HG03196 (cell line): ENCODE results near the gene PLPP7.
"Not testable (repeated sequence)": the region's sequence is repeated elsewhere in the genome, so short reads cannot be mapped to it uniquely, and the experiment has no call there.

Experiments
- ATAC-seq: cut with Tn5 transposase; IDR thresholded peaks from one replicate; pipeline ENCODE4 v1.9.1; 2021; ENCODE audit not compliant: unreplicated experiment

The PLPP7 gene

DNA sequence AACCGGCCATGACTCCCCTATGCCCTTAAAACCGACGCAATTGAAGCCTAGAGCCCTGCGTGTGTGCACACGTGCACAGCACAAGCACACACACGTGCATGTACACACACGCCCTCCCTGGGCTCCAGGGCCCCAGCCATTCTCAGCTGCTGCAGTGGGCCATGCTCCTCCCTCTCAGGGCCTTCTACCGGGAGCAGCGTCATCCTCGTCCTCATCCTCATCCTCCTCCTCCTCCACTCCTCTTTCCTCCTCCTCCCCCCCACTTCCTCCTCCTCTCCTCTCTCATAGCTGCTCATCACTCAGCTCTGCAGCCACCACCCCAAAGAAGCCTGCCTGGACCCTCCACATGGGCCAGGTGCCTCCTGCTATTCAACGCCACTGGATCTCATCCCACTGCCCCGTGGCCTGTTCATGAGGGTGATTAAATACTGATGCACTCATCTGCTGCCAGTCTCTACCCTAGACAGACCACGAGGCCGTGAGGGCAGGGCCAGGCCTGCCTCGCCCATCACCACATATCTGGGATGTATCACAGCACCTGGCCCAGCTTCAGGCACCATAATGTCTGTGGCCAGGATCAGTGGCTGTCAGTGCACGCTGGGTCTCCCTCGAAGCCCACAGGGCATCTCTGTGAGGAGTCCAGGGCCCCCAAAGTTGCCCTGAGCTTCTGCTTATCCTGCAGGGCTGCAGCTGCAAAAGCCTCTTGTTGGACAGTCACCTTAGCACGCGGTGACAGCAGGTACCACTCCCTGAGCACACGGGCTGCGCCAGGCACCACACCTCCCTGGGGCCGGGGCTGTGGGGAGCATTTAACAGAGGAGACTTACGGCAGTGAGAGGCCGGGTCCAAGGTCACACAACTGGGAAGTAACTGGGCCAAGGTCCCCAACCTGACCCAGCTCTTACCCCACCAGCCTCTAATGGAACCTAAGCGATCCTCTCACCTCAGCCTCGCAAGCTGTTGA is 23.0 kb upstream of the PLPP7 start:
- ATAC-seq: no peak

DNA sequence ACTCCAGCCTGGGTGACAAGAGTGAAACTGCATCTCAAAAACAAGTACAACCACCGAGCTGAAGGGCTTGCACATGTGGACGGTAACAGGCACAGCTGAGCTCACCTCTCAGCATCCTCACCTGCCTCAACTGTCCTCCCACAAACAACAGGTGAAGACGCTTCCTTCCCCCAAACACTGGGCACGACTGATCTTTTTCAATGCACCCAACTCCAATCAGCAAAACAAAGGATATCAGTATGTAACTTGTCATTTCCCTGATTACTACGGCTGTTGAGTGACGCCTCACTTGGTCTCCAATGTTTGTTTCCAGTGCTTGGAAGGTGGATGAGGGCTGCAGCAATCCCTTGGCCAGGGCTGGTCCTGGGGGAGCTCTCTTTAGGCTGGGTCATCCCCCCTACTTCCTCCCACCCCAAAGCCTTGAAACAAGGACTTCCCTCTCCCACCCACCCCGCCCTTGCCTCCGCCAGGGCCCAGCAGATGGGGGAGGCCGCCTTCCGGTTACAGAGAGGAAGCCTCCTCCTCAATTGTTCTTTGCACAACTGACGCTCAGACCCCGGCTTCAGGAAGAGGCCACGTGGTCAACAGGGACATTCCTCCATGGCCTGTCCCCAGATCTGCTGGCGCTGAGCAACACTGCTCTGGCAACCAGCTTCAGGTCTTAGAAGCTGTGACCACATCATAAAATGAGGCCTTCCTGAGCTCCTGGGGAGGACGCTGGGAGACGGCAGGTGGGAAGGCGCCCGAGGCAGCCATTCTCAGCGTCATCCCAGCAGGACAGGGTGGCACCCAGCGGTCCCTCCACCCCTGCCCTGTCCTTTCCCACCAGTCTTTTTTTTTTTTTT is 19.1 kb upstream of the PLPP7 start:
- no peak for ATAC-seq

DNA sequence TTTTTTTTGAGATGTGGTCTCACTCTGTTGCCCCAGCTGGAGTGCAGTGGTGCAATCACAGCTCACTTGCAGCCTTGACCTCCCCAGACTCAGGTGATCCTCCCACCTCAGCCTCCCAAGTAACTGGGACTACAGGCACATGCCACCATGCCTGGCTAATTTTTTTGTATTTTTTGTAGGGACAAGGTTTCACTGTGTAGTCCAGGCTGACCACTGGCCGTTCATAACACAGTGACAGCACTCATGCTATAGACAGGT is 18.6 kb upstream of the PLPP7 start:
- ATAC-seq: not testable (repeated sequence)

DNA sequence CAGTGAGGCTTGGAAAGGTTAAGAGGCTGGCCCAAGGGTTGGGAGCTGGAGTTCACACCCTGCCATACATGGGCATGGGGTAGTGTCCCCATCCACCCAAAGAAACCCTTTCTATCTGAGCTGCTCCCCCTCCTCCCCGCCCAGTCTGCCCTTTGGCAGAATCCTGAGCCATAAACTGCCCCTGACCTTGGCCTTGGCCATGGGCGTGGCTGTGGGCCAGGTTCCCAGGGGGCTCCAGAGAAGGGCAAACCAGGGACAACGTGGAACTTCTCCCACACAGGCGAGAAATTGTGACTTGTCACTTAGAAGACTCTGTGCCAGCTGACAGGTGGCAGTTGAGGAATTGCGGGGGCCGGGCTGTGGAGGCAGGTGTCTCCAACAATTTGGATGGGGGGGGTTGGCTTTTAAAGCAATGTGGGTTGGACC is 18.0 kb upstream of the PLPP7 start:
- no peak for ATAC-seq

DNA sequence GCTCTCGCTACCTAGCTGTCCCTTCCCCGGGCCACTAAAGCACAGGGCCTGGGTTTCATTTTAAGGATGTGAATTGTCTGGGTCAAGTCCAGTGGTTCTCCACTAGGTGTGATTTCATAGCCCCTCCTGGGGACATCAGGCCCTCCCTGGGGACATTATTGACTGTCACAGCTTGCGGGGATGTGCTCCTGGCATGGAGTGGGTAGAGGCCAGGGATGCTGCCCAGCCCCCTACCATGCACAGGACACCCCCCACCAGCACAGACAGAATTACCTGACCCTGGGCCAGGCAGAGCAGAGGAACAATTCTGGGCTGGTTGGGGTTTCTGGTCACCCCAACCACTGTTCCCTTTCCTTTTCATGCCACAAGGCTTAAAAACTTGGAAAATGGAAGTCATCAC is 17.3 kb upstream of the PLPP7 start:
- no peak for ATAC-seq

DNA sequence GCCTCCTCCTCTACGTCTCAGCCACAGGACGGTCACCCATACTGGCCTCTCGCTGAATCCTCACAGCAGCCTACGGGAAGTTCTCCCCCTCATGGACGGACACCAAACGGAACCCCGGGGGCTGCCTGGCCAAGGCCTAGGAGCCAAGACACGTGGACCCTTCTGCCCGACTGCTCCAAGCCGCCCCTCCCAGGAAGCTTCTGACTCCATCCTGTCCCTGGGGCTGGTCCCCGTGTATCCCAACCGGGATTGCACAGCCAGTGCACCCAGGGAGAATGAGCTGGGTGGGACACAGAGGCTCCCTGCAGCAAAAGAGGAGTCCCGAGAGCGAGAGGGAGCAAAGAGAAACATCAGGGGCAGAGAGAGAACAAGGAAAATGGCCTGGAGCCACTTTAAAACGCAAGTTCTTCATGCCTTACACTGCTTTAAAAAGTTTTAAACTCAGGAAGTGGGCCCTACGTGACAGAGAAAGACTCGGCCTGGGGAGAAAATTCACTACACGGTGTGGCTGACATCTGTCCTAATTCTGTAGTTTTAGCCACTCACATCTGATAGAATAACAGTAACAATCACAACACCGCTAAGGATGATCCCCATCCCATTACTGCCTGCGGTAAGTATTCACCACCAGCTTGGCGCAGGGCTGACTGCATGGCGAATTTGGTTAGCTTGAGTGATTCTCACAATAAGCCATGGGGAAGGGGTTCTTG is 16.2 kb upstream of the PLPP7 start:
- no peak for ATAC-seq

DNA sequence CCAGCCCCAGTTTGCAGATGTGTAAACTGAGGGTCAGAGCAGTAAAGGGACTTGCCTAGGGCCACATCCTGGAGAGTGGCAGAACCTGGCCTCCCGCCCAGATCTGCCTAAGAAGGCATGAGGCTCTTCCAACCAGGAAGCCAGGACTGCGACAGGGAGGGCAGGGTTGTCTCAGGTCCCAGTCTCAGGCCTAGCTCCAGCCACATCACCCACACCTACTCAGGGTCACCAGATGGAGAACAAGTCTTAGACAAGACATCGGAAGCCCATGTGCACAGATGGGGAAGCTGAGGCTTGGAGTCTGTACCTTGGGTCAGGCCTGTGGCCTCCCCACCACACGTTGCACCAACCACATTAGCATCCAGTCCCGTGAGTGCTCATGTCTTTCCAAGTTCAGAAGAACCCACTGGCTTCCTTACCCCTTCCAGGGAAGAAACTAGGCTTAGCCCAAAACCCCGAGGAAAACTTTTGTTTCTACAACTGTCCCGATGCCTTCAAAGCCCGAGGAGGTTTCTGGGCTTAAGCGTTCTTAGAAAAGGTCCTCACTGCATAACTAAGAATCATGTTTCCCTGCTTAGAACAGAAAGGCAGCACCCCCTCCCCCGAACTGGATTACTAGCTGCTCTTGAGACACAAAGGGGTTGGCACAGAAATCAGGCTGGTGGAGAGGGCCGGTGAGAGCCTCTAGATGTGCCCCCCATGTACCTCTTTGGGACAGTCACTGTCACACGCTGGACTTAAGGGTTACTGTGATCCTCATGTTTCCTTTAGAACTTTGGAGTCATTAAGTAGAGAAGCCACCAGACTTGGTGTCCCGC is 15.5 kb upstream of the PLPP7 start:
- no peak for ATAC-seq

DNA sequence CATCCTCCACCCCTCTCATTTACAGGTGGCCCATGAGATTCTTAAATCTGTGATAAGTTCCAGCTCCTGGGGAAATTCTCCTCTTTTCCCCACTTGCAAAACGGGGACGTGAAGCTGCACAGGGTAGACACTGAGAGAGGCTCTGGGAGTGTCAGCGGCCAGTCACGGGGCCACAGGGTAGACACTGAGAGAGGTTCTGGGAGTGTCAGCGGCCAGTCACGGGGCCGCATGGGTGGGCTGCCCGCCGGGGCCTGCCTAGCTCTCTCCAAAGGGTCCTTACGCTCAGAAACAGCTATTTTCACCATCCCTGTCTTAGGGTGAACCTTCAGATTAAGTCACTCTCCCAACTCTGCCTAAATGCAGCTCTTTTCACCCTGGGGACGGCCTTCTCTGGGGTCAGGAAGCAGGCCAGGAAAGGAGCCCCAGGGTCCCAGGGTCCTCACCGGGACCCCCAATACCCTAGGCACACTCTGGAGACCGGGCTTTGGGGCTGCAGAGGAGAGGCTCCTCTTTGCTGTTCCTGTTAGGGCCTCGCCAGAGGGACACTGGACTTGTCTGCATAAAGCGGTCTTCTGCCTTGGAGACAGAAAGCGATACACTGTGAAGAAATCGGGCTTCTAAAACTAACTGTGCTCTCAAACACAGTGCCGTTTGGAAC is 14.7 kb upstream of the PLPP7 start:
- ATAC-seq: no peak

DNA sequence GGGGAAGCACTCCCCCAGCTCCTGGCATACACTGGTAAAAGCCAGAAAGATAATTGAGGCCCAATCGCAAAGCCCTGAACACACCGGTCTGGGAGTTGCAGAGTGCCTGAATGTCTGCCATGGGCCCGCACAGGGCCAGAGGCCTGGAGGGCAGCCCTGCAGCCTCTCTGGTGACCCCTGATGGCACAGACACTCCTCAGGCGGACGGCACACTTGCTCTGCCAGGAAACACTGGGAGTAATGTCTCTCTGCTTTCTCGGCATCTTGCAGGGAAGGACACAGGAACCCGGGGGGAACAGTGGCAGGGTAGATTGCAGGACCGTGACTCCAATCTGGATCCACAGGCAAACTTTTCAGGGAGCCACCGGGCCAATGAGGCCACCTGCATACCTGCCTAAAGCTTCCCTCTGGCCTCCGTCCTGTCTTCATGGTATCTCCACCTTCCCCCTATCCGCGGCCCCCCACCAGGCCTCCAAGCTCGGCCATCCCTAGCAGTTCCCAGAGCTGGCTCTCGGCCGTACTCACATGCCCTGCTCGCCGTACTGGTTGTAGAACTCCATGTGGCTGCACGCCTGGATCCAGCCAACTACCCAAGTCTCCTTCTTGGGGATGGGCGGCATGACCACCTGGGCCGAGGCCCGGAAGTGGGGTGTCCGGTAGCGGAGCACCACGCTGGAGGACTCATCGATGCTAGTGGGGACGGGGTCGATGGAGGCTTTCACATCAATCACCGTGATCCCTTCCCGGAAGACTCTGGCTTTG is 14.0 kb upstream of the PLPP7 start:
- no peak for ATAC-seq

DNA sequence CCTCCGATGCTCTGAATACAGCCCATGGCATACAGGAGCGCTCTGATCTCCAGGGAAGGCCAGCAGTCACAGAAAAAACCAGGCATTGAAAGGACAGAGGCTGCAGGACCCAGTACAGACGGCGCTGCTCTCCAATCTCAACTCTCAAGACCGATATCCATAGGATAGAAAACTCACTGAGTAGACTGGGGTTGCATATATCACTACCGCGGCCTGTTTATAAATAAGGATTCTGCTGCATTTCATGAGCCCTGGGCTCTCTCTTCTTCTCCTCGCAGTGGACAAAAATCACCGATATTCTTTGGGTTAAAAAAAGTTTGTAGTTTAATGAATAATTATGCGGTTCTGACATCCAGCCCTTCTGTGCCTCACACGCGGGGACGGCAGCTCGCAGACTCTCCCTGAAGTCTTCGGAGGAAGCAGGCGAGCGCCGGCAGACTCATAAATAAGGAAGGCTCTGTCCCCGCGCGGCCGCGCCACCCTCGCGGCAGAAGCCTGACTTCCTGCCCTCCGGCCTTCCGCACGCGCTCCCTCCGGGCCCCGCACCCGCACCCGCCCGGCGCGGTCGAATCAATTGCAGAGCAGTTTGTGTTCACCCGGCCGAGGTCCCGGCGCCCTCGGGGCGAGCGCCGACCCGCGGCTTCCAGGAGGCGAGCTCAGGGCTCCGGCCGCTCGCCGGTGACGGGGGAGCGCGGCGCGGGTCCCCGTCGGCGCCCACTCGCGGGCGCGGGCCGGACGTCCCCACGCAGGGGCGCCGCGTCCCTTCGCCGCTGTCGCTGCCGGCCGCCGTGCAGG is 13.2 kb upstream of the PLPP7 start, which contains the start of gene FAM78A:
FAM78A (minus strand) TSS at position 417 of the 795 bp plus-strand sequence; CDS start at position 86, 331 bp downstream.
- ATAC-seq: no peak

DNA sequence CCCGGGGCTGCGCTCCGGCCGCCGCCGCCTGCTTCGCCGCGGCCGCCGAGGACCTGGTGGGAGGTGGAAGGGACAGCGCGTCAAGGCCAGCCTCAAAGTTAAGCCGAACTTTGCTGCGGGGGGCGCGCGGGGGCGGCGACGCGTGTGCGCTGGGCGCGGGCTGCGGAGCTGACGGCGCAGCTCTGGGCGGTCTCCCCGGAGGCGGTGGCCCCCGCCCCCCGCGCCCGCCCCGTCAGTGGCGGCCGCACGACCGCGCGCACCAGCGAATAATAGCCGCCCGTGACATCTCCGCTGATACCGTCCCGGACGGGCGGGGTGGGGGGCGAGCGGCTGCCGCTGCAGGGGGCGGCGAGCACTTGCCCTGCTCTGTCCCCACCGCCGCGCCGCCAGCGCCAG is 12.6 kb upstream of the PLPP7 start:
- ATAC-seq: no peak

DNA sequence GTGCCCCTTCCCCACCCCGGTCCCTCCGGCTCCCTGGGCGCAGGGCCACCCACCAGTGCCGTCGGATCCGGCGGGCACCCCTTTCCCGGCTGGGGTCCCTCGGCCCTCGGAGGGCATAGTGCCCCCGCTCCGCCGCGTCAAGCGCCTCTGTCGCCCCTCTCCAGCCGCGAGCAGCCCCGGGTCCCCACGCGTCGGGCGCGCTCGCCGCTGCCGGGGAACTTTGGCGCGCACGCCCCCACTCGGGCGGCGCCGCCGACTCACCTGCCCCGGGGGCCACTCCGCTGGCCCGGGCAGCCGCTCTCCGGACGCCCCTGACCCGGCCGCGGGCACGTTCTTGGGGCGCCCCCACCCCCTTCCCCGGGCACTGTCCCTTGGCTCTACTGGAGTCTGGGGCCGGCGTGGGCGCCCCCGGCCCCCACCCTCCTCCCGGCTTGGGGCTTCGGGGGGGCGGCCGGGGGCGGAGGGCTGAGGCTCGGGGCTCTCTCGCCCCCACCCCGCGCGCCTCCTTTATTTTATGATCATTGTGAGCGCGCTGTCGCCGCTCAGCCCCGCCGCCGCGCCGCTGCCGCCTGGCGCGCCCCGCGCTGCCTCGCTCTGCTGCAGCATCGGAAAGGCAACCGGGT is 12.1 kb upstream of the PLPP7 start:
- no peak for ATAC-seq

DNA sequence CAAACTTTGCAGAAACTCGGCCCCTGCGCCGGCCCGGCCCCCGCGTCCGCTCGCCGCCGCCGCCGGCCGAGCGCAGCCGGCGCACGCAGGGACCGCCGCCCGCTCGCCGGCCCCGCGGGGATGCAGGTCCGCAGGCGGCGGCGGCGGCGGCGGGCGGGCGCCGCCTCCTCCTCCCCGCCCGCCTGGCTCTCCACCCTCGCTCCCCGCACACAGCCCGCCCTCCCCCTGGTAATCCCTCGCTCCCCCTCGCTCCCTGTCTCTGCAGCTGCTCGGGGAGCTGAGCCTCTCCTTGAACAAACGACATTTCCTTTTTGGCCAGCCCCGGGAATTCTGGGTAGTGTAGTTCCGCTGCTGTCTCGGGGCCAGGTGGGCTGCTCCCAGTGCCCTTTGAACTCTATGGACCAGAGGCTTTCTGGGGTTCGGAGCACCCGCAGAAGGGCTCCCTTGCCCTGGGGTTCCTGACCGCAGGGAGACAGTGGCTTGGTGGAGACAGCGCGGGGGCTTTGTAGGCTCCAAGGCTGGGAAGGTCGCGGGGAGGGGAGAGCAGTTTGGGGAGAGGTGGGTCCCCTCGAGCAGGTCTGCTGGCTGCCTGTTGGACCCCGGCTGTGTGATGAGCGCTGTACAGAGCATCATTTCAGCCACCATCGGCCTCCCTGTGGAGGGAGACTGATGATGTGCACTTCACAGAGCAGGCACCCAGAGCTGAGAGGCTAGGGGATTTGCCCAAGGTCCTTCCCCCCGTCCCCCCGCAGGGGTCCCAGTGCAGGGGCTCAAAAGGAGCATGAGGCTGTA is 11.4 kb upstream of the PLPP7 start:
- ATAC-seq: no peak

DNA sequence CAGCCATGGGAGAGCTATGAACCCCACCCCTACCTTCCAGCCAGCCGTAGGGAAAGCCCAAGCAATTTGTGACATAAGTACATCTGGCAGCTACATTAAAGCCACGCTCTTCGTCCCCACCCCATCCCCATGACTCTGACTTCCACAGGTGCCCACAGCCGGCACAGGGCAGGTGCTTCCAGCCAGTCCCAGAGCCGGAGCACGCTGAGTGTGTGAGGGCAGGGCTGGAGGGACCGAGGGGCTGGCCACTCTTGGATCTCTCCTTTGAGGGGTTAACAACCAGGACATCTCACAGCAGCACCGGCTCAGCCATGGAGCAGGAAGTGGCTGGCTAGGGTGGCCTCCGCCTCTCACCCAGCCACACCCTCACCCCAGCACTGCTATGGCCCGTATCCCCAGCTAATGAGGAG is 10.8 kb upstream of the PLPP7 start:
- ATAC-seq: no peak

DNA sequence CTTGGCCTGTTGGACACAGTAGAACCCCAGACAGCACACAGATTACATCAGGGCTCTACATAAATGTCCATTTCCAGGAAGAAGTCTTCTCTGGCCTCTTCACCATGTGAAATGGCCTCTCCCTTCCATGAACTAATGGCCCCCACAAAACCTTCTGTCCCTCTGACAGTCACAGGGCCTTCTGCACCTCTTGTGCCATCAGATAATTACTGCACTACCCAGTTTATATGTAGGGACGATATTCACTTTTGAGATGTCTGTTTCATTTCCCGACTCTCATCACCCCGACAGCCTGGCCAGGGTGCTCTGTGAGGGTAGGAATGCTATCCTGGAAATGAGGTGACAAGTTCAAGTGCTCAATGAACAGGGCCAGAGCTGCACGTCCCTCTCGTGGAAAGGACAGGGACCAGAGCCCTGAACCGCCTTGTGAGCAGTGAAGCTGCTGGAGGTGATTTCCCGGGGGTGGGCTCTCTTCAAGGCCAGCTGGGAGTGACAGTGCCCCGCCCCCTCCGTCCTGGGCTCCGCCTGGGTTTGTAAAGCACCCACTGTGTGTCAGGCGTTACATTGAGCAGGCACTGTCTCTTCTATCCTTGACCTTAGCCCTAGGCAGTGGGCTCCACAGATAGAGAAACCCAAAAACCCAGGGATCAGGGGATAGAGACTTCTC is 10.2 kb upstream of the PLPP7 start:
- ATAC-seq: no peak

DNA sequence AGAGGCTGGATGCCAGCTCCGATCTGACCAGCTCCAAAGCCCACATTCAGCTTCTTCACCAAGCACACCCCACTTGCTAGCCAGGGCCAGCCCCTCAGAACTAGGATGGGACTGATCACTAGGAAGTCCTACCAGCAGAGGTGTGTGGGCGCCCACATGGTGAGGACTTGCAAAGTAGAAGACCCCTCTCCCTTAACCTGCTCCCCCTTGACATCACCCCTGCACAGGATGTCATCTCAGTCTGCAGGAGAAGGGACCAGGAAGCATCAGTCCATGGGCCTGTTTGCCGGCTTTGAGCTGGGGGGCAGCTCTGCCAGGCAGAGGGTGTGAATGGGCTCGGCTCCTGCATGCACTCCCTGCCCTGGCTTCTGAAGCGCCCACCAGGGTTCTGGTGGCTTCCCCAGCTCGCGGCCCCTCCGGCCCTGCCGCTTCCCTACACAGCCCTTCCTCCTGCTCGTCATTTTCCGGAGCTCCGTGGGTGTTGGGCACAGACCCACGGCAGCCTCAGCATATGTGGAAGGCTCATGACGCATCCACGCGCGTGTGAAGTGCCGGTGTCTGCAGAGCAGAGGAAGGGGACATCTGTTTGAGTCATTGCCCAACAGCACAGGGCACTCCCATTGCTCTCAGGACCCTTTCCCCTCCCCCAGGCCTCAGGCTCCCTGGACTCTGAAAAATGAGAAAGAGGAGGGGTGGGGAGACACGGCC is 9.5 kb upstream of the PLPP7 start:
- no peak for ATAC-seq
